ENCODE results near the gene NPC1L1. TPM values are rescaled to one million over a fixed set of nuclear protein-coding genes. Genes with fewer than 3 reads are reported as not detected.
A peak's percentile ranks its signal among the peaks of the same experiment; 100 is the strongest.
"Not testable (repeated sequence)": the region's sequence is repeated elsewhere in the genome, so short reads cannot be mapped to it uniquely, and the experiment has no call there.

The NPC1L1 gene
- total RNA-seq, 2 donors from 2014 or later: not detected

- Histone ChIP-seq H3K4me3 (no peak overlapping the region), H3K4me1 (peaks cover 0 to 12% of the 10 kb centered on the region in 2 donors), H3K27me3 (no peaks in the 10 kb centered on the region), H3K36me3 (peaks cover 64% of the 10 kb centered on the region), H3K27ac (no peak overlapping the region), H3K9me3 (no peaks in the 10 kb centered on the region)
- DNase-seq (ENCODE audit: low spot score): no peak
- TF ChIP-seq CTCF (IDR thresholded peaks at IDR 0.05): peak in 1 of 2 donors; percentile 0
Observed at GRCh38 chr7:44565795-44566559, 24.8 kb upstream of the NPC1L1 start.

- Histone ChIP-seq H3K27me3 (no peaks in the 10 kb centered on the region), H3K9me3 (no peaks in the 10 kb centered on the region), H3K4me3 (no peak overlapping the region), H3K36me3 (peaks cover 57% of the 10 kb centered on the region), H3K4me1 (peaks cover 0 to 12% of the 10 kb centered on the region in 2 donors), H3K27ac (no peak overlapping the region)
- TF ChIP-seq CTCF (IDR thresholded peaks at IDR 0.05): peak; percentile 97 to 99
- peak; percentile 73 for DNase-seq (ENCODE audit: low spot score)
Observed at GRCh38 chr7:44565097-44565794, 24.1 kb upstream of the NPC1L1 start.

GRCh38 chr7:44564606-44565005, 23.5 kb upstream of the NPC1L1 start:
- TF ChIP-seq CTCF (IDR thresholded peaks at IDR 0.05): no peak
- DNase-seq (ENCODE audit: low spot score): no peak
- Histone ChIP-seq H3K27me3 (no peaks in the 10 kb centered on the region), H3K4me3 (no peak overlapping the region), H3K27ac (no peak overlapping the region), H3K36me3 (peaks cover 51% of the 10 kb centered on the region), H3K9me3 (no peaks in the 10 kb centered on the region), H3K4me1 (peaks cover 0 to 12% of the 10 kb centered on the region in 2 donors)

- Histone ChIP-seq H3K27me3 (no peaks in the 10 kb centered on the region), H3K9me3 (no peaks in the 10 kb centered on the region), H3K27ac (no peak overlapping the region), H3K4me3 (no peak overlapping the region), H3K36me3 (peaks cover 37% of the 10 kb centered on the region), H3K4me1 (peaks cover 0 to 12% of the 10 kb centered on the region in 2 donors)
- no peak for DNase-seq (ENCODE audit: low spot score)
- TF ChIP-seq CTCF (IDR thresholded peaks at IDR 0.05): no peak
Observed at GRCh38 chr7:44563171-44563679, 22.1 kb upstream of the NPC1L1 start.

- not testable (repeated sequence) for H3K9me3 ChIP-seq; DNase-seq (ENCODE audit: low spot score); H3K27ac ChIP-seq; H3K4me3 ChIP-seq; H3K27me3 ChIP-seq
- peaks cover 0 to 12% of the 10 kb centered on the region in 2 donors for H3K4me1 ChIP-seq
- H3K36me3 ChIP-seq: peaks cover 31% of the 10 kb centered on the region
Observed at GRCh38 chr7:44562622-44562962, 21.5 kb upstream of the NPC1L1 start.

- H3K27me3 ChIP-seq: no peaks in the 10 kb centered on the region
- no peak overlapping the region for H3K27ac ChIP-seq
- no peaks in the 10 kb centered on the region for H3K9me3 ChIP-seq
- H3K4me1 ChIP-seq: peaks cover 0 to 12% of the 10 kb centered on the region in 2 donors
- no peak for DNase-seq (ENCODE audit: low spot score)
- H3K36me3 ChIP-seq: peaks cover 26% of the 10 kb centered on the region
- H3K4me3 ChIP-seq: no peak overlapping the region
- TF ChIP-seq CTCF (IDR thresholded peaks at IDR 0.05): no peak
Observed at GRCh38 chr7:44561962-44562621, 21.0 kb upstream of the NPC1L1 start.

Measured in right atrium auricular region (tissue), 2 donors.